GM23248 (cell line): ENCODE results near the gene NKAIN1.

Experiments
- EZH2 ChIP-seq: fragments of 200-600 bp; sonication (generic); IDR thresholded peaks from 2 replicates; pipeline ENCODE4 v1.6.1; 2018; ENCODE audit warnings: antibody characterized with exemption, mild to moderate bottlenecking; ENCODE audit not compliant: insufficient read depth, poor library complexity, severe bottlenecking
- EZH2phosphoT487 ChIP-seq: fragments of 200-600 bp; sonication (generic); IDR thresholded peaks from 2 replicates; pipeline ENCODE4 v1.6.1; 2018; ENCODE audit warnings: antibody characterized with exemption, moderate library complexity, mild to moderate bottlenecking, low read depth; ENCODE audit not compliant: insufficient read depth

DNA sequence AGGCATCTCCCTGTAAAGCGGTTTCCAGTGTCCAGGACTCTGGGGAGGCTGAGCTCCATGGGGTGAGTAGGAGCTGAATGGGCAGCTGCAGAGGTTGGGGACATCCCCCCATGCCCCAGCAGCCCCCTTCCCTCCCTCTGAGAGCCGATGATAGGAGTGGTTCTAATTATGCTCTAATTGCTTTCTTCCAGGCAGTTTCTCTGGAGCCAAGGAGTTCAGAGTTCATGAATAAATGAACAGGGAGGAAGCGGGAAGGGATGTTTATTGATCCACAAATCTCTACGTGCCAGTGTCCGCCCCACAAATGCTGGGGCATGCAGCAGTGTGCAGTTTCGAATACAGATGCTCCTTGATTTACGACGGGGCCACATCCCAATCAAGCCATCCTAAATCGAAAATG, 15.6 kb downstream of the NKAIN1 start:
- TF ChIP-seq EZH2: no peak
- no peak for TF ChIP-seq EZH2phosphoT487
